ENCODE results near the gene NR1H2.
"Not testable (repeated sequence)": the region's sequence is repeated elsewhere in the genome, so short reads cannot be mapped to it uniquely, and the experiment has no call there.

The NR1H2 gene

DNA sequence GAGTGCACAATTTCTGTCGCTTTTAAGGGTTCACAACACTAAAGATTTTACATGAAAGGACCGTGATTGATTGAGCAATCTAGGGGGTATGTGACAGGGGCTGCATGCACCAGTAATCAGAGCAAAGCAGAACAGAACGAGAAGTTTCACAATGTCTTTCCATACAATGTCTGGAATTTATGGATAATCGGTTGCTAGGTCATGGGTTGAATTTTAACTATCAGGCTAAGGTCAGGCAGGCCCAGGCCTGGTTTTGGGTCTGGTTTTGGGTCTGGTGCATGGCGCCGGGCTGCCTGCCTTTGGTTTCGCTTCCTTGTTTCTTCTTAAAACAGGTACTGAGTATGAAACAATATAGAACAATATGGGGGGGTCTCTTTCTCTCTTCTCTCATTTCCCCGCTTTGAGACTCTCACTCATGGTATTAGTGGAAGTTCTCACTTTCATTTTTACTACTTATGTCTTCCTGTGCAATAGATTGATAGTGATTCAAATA lies 29.1 kb upstream of the NR1H2 start:
- not testable (repeated sequence) for DNase-seq

DNA sequence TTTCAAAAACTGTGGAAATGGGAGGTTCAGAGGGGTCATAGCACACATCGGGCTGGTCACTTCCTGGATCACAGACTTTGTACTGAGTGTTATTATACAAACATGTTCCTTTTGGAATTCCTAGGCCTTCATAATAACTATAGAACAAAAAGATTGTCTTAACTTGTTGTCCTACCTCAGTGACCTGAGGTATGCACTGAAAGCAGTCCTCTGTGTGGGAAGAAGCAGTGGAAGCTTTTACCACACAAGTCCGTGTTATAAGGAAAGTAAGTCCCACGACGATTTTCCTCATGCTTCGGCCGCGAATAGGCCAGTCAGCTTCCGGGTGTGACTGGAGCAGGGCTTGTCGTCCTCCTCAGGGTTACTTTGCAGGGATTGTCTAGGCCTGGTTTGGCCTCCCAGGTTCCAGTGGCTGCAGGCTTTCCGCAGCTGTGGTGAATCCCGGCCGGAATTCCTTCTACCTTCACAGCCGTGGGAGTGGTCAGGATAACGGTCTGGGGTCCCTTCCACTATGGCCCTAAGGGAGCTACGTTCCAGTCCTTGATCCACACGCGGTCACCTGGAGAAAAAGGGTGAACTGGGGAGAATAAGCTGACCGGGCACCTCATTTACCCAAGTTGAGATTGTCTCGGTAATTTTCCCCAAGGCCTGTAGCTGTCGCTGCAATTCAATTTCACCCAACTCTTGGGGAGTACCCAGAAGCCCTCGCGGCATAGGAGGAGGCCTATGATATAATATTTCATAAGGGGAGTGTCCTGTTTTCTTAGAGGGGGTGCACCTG lies 26.8 kb upstream of the NR1H2 start:
- DNase-seq, result no peak

DNA sequence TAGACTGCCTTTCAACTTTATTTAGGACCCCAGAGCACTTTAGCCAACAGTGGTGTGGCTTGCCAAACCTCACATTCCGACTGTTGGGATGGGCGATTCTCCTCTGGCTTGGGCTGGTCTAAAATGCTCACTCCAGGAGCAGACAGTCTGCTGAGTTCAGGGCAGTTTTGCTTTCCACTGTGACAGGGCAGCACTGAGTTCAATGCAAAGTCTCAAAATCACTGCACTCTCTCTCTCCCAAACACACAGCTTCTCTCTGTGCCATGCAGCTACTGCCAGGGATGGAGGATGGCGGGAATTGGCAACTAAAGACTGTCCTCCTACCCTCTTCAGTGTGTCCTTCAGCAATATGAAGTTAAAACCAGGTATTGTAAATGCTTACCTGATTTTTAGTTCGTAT lies 24.0 kb upstream of the NR1H2 start:
- no peak for DNase-seq

DNA sequence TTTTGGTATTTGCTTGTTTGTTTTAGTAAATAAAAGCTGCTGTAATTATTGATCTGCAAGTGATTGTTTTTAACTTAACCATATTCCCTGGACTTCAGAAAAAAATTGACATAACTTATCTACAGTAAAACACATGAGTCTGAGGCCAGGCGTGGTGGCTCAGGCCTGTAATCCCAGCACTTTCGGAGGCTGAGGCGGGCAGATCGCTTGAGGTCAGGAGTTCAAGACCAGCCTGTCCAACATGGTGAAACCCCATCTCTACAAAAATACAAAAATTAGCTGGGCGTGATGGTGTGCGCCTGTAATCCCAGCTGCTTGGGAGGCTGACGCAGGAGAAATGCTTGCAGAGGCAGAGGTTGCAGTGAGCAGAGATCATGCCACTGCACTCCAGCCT lies 22.8 kb upstream of the NR1H2 start:
- not testable (repeated sequence) for DNase-seq

DNA sequence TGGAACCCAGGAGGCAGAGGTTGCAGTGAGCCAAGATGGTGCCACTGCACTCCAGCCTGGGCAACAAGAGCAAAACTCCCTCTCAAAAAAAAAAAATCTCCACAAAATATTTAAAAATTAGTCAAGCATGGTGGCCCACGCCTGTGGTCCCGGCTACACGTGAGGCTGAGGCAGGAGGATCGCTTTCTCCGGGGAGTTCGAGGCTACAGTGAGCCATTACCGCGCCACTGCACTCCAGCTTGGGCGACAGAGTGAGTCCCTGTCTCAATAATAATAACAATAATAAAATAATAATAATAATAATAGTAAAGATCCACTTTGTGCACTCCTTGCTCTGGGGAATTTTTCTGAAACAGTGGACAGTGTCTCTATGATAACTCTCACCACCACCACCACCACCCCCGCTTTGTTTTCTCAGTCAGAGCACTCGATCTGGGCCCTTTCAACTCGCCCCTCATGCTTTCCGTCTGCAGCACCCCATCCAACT lies 19.5 kb upstream of the NR1H2 start:
- no peak for DNase-seq

DNA sequence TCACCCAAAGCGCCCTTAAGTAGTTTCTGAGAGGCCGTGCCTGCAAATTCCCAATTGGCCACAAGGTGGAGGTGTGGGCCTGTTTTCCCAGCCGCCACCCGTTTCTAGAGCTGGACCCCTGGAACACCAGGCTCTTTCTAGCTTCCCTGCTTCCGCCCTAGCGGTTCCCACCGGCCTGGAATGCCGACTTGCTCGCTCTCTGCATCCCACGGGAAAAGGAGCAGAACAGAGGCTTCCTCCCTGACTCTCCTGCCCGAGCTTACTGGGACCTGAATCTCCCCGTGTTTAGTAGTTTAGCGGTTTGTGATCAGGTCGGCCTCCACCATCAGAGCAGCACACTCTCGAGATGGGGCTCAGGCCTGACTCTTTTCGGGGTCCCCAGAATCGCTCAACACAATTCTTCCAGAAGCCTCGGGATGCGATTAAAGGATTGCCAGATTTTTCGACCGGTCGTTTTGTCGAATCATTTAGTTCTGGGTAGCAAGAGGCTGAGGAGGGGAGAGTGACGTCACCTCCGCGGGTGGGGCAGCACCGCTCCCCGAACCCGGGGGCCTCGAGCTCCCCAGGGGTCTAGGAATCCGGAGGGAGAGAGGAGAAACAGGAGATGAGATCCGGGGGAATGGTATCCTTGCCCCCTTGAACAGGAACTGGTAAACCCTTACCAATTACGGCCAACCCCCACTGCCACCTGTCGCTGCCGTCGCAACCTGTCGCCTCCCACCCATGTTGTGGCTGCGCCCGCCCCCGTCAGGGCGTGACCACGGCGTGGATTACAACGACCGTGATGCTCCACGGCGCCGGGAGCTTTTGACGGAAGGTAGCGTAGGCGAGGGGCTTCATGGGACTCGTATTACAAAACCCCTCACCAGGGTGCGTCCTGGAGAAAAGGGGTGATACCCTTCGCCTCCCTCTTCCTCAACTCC lies 18.8 kb upstream of the NR1H2 start:
- DNase-seq, result peak; percentile 89

DNA sequence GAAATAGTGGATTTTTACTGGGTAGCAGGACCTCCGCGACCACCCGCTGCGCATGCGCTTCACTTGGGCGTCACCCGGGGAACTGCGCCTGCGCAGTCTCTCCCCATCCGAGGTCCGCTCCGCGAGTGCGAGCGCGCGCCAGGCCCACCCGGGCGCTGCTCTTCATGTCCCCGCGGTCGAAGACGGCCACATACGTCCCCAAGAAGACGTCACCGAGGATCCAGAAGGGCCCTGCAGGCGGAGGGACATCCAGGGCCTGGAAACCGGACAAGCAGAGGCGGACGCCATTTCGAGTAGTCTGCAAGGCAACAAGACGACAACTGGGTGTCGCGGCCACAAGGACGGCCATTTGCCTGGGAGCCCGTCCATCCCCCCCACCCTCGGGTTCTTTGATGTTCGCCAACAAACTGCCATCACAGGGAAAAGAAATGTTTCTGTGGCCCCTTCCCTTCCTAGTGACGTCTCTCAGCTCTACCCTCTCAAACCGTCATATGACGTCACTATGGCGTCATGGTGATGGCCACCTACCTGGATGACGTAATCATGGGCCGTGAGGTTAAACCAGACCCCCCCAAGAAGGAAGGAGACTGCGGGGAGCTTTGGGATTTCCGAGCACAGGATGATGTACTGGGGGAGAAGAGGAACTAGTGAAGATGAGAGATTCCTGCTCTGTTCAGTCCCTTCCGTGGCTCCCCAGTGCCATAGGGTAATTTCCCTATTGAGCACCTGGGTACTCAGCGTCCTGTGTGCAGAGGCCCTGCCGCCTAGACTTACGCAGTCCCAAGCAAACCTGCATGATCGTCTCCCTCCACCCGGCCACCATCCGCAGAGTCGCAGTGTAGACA lies 17.6 kb upstream of the NR1H2 start:
- peak; percentile 74 for DNase-seq

DNA sequence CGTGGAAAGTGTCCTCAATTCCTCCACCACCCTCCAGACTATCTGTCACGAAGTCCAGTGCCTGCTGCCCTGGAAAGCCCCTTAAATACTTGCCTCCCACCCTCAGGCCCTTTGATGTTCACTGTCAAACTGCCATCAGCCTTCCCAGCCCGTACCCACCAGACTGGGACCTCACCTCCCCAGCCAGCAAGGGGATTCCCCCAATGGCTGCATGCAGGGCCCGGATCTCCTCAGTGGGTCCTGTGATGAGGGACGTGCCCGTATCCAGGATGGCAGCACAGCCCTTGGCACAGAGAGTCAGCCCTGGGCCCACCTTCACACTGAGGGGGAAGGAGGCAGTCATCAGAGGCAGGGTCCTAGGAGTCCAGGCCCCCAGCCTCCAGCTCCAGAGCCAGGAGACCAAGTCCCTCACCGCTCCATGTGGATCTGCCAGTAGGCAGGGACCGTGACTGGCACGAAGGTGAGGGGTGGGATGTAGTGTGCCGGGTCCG lies 16.9 kb upstream of the NR1H2 start:
- no peak for DNase-seq

DNA sequence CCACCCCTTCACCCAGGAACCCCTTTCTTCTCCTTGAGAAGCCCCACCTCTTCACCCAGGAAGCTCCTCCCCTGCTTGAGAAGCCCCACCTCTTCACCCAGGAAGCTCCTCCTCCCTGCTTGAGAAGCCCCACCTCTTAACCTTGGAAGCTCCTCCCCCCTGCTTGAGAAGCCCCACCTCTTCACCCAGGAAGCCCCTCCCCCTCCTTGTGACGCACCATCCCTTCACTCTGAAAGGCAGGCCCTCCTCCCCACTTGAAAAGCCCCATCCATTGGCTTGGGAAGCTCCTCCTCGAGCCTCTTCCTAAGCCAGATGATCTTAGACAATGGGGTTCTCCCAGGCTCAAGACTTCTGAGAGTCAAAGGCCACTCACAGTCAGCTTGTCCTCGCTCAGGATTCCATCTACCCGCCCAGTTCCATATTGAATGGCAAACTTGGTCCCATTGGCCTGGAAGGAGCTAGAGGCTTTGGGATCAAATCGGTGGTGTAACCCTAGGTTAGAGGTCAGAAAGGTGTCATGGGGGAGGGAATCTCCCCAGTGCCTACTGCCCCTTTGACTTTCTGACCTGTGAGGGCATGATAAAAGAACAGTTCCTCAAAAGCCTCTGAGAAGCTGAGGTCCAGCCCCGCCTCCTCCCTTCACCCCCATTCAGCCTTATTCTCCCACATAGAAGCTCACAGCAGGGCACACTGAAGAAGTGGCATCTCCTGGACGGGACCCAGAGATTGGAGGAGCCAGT lies 14.8 kb upstream of the NR1H2 start:
- no peak for DNase-seq

DNA sequence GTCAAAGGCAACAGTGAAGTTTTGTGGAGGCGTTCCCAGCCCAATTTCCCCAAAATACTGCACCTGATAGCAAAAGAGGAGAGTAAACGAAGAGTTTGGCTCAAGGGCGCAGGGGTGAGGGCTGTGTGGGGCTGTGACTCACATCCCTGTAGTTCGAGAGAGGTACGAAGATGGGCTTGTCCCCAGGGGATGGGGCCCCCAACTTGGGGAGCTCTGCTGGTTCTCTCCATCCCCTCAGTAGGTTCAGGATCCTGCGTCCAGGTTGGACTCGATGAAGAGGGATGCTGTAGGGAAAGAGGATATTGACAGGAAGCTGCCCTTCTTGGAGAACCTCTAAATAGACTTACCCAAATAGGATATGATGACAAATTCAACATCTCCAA lies 14.2 kb upstream of the NR1H2 start:
- no peak for DNase-seq

DNA sequence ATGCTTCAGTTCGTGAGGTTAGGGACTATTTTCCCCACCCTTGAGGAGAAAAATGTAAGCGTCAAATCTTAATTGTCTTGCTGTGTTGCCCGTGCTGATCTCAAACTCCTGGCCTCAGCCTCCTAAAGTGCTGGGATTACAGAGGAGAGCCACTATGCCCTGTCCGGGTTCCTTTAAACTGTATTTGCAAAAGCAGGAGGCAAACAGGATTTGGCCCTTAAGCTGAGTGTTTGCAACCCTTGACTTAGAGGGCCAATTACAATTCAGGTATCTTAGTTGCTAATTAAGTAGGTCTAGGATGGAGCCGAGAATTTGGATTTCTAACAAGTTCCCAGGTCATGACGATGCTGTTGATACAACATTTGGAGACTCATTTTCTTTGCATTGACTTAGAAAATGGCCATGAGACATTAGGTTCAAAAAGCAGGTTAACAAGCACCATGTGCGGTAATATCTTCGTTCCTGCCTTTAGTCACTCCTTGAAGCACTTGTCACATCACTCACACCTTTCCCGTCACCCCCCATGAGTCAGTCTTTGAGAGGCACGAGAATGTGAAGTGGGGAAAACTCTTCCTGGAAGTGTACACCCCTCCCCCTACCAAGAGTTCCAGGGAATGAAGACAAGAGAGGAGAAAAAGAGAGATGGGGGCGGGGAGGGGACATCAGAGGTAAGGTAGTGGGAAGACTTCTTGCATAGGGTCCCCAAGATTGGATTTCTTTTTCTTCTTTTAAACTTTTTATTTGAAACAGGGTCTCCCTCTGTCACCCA lies 13.4 kb upstream of the NR1H2 start:
- no peak for DNase-seq

DNA sequence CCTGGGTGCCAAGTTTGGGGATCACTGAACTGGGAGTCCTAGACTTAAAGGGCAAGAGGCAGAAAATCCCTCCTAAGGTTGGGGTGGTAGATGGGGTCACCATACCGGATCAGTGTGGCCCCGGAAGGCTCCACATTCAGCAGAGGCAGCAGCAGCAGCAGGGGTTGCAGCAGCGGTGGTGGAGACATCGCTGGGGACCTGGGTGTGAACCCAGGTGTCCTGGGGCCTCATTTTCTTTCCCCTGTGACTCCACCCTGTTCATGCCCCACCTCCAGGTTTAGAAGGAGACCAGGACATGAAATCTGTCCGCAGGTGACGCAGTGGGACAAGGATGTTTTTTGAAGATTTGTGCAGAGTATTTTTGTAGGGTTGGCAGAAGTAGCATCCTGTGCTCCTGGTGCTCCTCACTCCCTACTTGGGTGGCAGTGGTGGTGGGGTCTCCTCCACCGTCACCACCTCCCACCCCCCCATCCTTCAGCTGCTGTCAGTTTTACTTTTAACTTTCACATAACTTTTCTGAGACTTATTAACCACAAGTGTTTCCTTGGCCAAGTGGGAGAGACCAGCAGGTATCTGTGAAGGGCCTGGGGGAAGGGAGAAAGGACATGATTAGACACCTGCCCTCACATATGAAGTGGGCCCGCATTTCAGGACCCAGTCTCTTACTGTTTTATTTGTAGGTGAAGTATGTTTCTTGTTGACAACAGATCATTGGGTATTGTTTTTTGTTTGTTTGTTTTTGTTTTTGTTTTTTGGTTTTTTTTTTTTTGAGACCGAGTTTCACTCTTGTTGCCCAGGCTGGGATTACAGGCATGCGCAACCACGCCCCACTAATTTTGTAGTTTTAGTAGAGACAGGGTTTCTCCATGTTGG lies 10.6 kb upstream of the NR1H2 start, which contains the start of gene NAPSA:
Gene NAPSA, minus strand, starts transcription at position 206 of the 873 bp plus-strand sequence. Its CDS starts 18 bp downstream, at position 188.
- DNase-seq, result no peak

DNA sequence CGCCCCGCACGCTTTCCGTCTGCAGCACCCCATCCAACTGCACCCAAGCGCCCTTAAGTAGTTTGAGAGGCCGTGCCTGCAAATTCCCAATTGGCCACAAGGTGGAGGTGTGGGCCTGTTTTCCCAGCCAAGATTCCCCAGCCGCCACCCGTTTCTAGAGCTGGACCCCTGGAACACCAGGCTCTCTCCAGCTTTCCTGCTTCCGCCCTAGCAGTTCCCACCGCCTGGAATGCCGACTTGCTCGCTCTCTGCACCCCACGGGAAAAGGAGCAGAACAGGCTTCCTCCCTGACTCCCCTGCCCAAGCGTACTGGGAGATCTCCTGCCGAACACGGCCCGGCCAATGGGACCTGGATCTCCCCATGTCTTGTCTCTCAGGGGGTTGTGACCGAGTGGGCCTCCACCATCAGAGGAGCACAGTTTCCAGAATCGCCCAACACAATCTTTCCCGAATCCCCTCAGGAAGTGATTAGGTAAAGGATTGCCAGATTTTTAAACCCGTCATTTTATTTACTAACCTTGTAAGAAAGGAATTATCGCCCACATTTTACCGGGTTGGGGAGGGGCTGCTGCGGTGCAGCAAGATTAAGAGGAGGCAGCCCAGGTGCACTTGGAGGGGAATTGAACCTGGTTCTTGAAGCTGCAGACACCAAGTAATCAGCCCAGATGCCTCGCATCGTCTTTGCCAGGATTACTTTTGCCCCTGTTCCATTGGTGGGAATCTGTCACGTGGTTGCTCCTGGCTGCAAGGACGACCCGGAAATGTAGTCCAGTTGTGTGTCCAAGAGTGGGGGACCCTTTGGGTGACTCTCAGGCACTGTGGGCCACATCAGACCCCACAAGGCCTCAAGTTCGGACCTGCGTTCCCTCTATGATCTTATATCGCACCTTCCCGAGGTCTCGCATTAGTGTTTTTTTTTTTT lies 7.3 kb upstream of the NR1H2 start:
- DNase-seq, result peak; percentile 77

DNA sequence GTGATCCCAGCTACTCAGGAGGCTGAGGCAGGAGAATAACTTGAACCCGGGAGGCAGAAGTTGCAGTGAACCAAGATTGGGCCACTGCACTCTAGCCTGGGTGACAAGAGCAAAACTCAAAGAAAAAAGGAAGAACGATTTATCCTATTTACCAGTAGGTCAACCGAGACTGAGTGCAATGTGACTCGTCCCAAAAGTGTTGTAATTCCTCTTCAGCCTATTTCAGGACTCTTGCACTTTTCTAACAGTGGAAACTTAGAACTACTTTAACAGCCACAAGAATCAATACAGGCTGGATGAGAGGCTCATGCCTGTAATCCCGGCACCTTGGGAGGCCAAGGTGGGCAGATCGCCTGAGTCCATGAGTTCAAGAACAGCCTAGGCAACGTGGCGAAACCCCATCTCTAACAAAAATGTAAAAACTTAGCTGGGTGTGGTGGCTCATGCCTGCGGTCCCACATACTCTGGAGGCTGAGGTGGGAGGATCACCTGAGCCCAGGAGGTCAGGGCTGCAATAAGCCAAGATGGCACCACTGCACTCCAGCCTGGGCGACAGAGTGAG lies 4.3 kb upstream of the NR1H2 start:
- no peak for DNase-seq

DNA sequence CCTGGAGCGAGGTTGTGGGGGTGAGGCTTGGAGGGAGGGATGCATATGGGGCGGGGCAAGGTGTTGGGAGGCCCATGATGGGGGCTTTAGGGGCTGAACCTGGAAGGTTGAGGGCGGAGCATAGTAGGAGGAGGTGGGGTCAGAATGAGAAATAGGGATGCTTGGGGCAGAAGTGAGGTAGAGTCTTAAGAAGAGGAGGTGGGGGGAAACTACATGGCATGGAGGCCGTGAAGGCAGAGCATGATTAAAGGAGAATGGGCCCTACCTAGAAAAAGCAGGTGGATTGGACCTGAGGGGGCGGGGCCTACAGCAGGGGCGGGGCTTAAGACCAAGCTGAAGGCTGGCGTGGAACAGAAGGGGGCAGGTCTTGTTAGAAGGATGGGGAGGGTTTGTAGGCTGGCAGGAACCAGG lies 799 bp downstream of the NR1H2 start:
- DNase-seq, result peak; percentile 65

DNA sequence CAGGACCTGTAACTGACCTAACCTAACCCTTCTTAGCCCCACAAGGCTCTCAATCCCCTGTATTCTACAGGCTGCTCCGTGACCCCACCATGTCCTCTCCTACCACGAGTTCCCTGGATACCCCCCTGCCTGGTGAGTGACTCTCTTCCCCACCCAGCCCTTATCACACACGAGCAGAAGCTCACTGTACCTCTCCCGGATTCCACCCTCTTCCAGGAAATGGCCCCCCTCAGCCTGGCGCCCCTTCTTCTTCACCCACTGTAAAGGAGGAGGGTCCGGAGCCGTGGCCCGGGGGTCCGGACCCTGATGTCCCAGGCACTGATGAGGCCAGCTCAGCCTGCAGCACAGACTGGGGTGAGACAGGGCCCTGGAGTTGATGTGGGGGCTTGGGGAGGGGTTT lies 1.3 kb downstream of the NR1H2 start:
- no peak for DNase-seq

DNA sequence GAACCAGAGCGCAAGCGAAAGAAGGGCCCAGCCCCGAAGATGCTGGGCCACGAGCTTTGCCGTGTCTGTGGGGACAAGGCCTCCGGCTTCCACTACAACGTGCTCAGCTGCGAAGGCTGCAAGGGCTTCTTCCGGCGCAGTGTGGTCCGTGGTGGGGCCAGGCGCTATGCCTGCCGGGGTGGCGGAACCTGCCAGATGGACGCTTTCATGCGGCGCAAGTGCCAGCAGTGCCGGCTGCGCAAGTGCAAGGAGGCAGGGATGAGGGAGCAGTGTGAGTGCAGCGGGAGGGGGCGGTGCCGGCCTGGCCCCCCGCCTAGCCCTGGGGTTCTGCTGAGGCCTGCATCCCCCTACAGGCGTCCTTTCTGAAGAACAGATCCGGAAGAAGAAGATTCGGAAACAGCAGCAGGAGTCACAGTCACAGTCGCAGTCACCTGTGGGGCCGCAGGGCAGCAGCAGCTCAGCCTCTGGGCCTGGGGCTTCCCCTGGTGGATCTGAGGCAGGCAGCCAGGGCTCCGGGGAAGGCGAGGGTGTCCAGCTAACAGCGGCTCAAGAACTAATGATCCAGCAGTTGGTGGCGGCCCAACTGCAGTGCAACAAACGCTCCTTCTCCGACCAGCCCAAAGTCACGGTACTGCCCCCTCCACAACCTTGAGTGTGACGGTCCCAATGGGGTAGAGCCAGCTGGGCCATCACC lies 2.1 kb downstream of the NR1H2 start:
- DNase-seq, result no peak

DNA sequence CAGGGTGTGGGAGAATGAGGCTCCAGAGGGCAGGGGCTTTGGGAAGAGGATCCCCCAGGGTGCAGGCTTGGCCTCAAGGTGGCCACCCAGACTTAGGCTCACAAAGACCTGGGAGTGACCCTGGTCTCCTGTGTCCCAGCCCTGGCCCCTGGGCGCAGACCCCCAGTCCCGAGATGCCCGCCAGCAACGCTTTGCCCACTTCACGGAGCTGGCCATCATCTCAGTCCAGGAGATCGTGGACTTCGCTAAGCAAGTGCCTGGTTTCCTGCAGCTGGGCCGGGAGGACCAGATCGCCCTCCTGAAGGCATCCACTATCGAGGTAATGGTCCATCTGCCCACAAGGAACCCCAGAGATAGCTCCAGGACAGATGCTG lies 2.6 kb downstream of the NR1H2 start:
- DNase-seq, result no peak
